Astrocyte (in vitro differentiated cells and primary cell): ENCODE measurements around the gene KRTAP13-4.

Source experiments
- EZH2 ChIP-seq: IDR thresholded peaks from 2 replicates; pipeline ENCODE4 v1.6.1; 2012; ENCODE audit warnings: mild to moderate bottlenecking, low read length, inconsistent platforms; ENCODE audit not compliant: insufficient read depth
- TF ChIP-seq, protein P1 (sequence below): IDR thresholded peaks from 2 replicates; pipeline ENCODE4 v1.5.1; 2011; ENCODE audit warnings: low read depth, mild to moderate bottlenecking, inconsistent platforms, low read length, moderate library complexity; ENCODE audit not compliant: insufficient read depth

DNA sequence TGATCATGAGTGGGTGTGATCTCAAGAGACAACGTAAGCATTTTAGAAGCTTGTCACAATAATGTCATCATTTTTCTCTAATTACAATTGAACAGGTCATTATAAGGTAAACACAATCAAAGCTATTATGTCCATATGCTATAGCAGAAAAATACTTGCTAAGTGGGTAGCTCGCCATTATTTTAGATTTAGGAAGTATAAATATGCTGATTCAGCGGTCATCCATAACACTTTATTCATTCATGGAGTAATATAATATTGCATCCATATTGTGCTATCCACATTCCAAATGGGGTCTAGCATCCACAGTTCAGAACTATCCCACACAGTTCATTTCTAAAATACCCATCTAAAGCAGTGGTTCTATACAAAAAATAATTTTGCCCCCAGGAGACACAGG lies 18.5 kb downstream of the KRTAP13-4 start:
- TF ChIP-seq, protein P1, sequence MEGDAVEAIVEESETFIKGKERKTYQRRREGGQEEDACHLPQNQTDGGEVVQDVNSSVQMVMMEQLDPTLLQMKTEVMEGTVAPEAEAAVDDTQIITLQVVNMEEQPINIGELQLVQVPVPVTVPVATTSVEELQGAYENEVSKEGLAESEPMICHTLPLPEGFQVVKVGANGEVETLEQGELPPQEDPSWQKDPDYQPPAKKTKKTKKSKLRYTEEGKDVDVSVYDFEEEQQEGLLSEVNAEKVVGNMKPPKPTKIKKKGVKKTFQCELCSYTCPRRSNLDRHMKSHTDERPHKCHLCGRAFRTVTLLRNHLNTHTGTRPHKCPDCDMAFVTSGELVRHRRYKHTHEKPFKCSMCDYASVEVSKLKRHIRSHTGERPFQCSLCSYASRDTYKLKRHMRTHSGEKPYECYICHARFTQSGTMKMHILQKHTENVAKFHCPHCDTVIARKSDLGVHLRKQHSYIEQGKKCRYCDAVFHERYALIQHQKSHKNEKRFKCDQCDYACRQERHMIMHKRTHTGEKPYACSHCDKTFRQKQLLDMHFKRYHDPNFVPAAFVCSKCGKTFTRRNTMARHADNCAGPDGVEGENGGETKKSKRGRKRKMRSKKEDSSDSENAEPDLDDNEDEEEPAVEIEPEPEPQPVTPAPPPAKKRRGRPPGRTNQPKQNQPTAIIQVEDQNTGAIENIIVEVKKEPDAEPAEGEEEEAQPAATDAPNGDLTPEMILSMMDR: no peak
- no peak for TF ChIP-seq EZH2
